GM12875 (cell line): ENCODE data around the gene DENND4B.
A peak's percentile ranks its signal among the peaks of the same experiment; 100 is the strongest.

ENCODE experiments used
- H3K4me3 ChIP-seq: one replicate; pipeline ENCODE4 v1.5.1; 2011; ENCODE audit warnings: low read depth, low read length, control low read depth
- TF ChIP-seq, protein P1 (sequence below): IDR thresholded peaks from 2 replicates; pipeline ENCODE4 v1.5.1; 2011; ENCODE audit warnings: low read depth, mild to moderate bottlenecking, control low read depth, inconsistent platforms, low read length, moderate library complexity, borderline replicate concordance; ENCODE audit not compliant: insufficient read depth

The DENND4B gene

DNA sequence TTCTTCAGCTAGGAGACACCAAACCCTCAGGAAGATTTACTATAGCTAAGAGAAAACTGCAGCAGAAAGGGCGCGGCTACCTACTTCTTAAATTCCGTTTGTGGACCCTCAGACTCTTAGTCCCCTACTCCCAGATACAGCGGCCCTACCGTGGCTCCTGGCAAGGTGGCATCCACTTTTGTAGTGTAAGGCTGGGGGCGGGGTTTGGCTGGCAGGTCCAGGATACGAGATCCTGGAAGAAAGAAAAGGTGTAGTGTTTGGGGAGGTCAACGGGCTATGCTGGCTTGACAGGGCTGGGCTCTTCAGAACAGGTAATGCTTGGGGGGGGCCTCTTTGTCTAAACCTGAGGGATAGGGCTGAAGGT, 21.5 kb upstream of the DENND4B start:
- H3K4me3 ChIP-seq, result peak overlapping the region; percentile 39
- TF ChIP-seq, protein P1, sequence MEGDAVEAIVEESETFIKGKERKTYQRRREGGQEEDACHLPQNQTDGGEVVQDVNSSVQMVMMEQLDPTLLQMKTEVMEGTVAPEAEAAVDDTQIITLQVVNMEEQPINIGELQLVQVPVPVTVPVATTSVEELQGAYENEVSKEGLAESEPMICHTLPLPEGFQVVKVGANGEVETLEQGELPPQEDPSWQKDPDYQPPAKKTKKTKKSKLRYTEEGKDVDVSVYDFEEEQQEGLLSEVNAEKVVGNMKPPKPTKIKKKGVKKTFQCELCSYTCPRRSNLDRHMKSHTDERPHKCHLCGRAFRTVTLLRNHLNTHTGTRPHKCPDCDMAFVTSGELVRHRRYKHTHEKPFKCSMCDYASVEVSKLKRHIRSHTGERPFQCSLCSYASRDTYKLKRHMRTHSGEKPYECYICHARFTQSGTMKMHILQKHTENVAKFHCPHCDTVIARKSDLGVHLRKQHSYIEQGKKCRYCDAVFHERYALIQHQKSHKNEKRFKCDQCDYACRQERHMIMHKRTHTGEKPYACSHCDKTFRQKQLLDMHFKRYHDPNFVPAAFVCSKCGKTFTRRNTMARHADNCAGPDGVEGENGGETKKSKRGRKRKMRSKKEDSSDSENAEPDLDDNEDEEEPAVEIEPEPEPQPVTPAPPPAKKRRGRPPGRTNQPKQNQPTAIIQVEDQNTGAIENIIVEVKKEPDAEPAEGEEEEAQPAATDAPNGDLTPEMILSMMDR, result no peak

DNA sequence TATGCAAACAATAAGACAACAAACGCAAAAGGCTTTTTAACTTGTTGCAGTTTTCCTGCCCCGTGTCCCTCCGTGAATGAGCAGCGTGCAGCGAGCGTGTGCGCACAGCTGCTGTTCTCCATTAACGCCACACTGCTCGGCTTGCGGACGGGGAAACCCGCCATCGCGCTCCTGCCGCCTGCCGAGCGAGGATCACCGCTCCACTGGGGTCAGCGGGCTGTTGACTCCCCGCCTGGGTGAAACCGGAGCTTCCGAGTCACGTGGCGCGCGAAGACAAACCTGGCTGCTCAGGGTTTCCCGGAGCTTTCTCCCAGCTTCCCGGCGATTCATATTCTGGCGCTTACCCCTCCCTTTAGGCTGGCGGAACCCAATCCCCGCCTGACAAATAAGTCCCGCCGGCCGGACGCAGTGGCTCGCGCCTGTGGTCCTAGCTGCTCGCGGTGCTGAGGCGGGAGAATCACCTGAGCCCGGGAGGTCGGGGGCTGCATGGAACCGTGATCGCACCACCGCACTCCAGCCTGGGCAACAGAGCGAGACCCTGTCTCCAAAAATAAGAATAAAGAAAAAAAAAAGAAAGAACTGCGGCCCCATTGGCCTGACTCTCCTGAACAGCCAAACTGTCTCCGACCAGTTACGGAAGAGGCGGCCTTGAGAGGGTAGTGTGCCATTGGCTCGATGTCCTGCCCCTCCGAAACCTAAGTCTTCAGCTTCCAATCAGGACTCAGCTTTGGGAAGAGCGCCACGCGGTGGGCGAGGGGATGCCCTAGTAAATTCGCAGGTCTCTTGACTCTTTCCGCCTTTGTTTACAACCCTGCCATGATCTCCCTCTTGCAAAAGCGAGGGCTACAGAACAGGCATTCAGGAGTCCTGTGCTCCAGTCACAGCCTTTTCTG, 20.8 kb upstream of the DENND4B start, which contains the start of gene CREB3L4:
CREB3L4 (plus strand) TSS at position 796 of the 893 bp plus-strand sequence. CDS start 624 bp downstream, outside the sequence.
- peak within 1 kb of the TSS; percentile 58 for H3K4me3 ChIP-seq
- TF ChIP-seq, protein P1, result peak; percentile 43; the same call in 1 of the 2 replicates

DNA sequence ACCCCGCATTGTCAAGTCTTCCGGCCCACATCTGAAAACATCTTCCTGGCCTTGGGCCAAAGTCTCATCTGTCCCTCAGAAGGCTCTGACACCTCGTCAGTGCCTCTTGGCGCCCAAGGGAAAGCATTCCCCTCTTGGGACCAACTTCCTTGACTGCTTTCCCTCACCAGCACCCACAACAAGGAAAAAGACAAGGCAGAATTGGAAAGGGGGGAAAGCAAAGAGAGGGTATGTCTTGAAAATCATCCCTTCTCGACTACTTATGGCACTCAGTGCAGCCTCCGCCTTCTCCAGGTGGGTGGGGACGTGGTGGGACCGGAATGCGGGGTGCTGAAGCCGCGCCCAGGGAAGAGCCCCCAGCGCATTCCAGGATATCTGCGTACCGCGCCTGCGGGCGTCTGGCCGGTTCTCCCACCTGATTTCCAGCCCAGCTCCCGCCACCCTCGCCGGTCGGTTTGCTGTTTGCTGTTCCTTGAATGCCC, 17.4 kb upstream of the DENND4B start:
- peak overlapping the region; percentile 83 for H3K4me3 ChIP-seq
- TF ChIP-seq, protein P1, result no peak

DNA sequence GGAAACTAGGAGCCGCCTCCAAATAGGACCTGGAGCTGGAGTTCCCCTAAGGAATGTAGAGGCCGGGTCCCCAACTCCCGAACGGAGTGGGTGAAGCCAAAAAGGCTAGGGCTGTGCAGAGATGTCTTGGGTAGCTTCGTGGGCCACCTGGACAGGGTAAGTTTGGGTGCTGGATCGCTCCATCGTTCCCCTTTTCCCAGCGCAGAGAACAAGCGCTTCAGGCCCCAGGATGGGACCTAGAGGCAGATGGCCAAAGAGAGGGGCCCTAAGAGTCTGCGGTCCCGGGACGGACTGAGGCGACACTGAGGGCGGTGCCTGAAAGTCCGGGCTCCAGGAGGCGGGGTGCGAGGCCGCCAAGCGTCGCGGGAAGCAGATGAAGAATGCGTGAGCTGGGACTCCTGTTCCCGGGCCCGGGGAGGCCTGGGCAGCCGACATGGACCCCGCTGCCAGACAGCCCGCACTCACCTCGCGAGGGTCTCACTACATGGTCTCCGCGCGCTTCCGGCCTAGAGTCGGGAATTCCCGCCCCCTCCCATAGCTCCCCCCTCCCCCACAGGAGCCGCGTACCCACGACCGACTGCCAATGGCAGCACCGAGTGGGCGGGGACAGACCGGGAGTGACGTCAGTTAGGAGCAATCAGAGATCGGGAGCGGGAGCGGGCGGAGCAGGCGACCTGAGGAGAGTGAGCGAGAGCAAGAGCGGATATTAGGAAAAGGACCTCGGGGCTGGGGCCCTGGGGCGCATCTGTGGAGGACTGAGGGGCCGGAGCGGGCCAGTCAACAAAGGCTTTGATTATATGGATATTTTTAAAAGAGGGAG, 16.7 kb upstream of the DENND4B start, which contains the start of gene SLC39A1:
SLC39A1 (minus strand) TSS at position 508 of the 820 bp plus-strand sequence. CDS start 822 bp downstream, outside the sequence.
- TF ChIP-seq, protein P1, result no peak
- peak within 1 kb of the TSS; percentile 83 for H3K4me3 ChIP-seq

DNA sequence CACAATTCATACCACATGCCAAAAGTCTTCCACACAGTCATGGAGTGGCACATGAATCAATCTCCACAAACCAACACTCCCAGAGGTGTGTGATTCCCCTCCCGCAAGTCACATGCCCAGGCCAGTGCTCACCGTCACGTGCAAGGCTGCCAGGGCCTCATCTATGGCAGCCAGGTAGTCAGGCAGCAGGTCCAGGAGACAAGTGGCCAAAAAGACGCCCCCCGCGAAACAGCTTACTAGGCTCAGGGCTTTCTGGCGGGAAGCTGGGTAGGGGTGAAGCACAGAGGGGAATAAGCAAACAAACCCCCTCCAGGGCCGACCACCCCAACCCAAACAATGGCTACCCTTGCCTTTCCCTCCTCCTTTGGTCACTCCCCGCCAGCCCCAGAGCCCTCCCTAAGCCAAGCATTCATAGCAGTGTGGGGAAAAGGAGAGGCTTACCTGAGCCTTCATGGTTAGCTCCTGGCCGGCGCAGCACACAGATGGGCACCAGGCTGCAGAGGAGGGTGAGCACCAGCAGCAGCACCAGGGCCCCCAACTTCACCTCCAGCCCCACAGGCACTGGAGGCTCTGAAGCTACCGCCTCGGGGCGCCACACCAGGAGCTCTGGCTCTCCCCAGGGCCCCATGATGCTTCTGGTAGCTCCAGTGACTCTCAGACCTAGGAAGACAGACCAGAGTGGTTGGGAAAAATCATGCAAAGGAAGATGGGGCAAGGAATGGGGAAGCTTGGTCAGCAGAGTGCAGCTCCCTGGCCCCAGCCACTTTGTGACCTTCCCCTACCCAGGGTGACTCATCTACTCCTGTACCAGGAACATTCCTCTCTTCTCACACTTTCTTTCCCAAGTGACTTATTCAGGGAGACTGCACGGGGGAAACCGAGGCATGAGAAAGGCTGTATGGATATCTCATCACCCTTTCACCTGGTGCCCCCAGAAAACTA, 15.8 kb upstream of the DENND4B start:
- H3K4me3 ChIP-seq, result peak overlapping the region; percentile 83
- TF ChIP-seq, protein P1, result 0 out of 2 replicates have a peak, but pooled peaks have one; percentile 5

DNA sequence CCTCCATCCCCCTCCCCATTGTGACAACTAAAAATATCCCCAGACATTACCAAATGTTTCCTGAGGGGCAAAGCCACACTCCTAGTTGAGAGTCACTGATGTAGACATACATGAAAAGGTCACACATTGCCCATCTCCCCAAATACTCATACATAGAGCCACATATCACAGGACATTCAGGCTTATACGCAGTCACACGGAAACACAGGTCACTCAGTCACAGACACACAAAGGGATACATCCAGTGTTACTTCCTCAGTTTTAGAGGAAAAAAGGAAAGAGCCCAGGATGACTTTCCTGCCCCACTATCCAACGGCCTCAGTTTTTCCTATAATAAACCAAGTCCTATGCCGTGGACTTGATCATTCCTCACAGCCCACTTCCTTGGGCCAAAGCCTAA, 14.9 kb upstream of the DENND4B start:
- TF ChIP-seq, protein P1, result no peak
- H3K4me3 ChIP-seq, result no peak overlapping the region
